Measurements from ENCODE around the gene MIB2.

The MIB2 gene

DNA sequence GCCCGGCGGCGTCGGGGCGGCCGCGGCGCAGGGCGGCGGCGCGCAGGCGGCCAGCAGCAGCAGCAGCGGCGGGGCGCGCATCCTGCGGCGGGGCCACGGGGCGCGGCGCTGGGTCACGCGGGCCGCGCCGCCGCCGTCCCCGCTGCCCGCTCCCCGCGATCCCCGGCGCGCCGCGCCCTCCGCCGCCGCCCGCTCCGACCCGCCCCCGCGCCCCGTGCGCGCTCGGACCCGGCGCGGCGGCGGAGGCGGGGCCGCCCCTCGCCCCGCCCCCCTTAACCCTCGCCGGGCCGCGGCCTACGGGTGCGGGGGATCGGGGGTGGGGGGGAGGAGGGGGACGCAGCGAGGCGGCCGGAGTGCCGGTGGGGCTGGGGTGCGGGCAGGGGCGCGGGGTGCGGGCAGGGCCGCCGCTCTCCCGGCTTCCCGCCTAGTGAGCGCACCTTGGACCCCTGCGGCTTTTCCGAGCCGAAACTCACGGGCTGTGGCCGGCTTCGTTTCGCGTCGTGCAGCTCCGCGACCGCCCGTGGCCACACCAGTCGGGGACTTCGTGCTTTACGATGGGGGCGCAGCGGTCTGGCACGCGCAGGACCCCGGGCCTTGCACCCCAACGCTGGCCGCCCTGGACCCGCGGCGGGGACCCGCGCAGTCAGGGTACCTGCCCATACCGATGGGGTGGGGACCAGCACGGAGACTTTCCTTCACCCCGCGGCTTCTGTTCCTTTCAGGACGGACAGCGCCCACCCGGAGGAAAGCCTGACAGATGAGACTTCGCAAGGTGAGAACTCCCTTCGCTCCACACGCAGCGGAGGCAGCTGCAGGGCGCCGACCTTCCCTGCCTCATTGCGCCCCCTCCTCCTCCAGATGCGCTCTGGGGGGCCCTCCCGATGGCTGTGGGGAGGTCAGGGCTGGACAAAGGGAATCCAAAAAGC lies 15.1 kb upstream of the MIB2 start, which contains the start of gene FNDC10:
TSS of gene FNDC10 (minus strand) at position 201 of the 926 bp plus-strand sequence. CDS start at position 81, 120 bp downstream.
- FAIRE-seq (no peak), DNase-seq (ENCODE audit: insufficient read length) (no peak)
- TF ChIP-seq POLR2AphosphoS5 (IDR thresholded peaks at IDR 0.05; ENCODE audit: low read depth, low read length) = no peak
- TF ChIP-seq TAF1 (IDR thresholded peaks at IDR 0.05; ENCODE audit: borderline replicate concordance, low read depth, low read length) = no peak
- no peak for TF ChIP-seq POLR2A (IDR thresholded peaks at IDR 0.05; ENCODE audit: low read depth, low read length)

DNA sequence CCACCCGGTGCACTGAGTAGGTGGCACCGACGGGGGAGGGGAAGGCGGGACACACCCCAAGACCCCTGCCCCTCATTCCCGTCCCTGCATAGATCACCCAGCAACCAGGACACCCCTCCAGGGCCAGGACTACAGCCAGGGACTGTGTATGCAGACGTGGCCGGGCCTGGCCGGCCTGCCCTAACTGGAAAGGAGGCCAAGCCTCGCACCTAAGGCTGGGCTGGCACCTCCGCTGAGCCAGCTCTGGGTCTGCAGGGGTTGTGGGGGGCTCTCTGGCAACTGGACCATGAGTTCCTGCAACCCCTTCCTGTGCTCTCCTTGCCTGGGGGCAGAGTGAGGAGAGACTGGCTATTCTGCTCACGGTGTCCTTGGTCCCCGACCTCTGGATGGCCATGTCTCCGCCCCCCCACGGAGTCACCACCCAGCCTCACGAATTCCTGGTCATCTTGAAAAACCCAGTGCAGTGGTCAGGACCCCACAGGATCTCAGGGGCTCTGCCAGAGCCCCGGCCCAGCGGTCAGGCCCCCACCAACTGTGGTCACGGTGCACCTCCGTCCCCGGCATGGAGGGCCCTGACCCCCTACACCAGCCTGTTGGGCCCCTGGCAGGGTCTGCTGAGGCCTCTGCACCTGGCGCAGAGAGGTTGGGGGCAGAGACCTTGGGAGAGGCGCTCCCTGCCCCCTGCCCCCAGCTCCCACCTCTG lies 14.3 kb upstream of the MIB2 start:
- DNase-seq (ENCODE audit: insufficient read length) (no peak), FAIRE-seq (no peak)
- no peak for TF ChIP-seq POLR2AphosphoS5 (IDR thresholded peaks at IDR 0.05; ENCODE audit: low read depth, low read length)
- TF ChIP-seq POLR2A (IDR thresholded peaks at IDR 0.05; ENCODE audit: low read depth, low read length) = no peak
- no peak for TF ChIP-seq TAF1 (IDR thresholded peaks at IDR 0.05; ENCODE audit: borderline replicate concordance, low read depth, low read length)

DNA sequence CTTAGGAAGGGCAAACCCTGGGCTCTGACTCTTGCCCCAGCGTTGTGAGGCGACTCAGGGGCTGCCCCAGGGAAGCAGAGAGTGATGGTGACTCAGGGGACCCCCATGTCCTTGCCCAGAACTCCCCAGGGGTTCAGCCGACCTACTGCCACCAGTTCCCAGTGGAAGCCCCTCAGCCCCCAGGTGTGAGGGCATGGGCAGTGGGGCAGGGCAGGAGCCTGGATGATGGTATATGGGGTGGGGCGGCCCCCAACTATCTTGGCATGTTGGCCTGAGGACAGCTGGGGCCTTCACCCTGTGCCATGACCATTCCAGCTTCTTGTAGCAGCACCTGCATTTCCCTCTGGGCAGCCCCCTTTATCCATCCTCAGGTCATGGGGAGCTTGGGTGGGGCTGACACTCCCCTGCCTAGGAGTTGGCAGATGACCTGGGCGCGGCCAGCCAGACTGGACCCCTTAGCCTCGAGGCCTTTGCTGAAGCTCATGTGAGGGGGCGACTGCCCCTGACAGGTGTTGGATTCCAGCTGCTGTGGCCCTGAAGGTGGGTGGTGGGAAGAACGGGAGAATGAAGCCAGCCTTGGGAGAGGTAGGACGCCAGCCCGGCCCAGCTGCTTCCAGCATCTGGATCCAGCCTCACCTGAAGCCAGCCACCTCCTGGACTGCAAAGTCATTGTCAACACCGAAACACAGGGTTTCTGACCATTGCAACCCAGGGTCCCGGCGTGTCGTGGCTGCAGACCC lies 13.6 kb upstream of the MIB2 start:
- TF ChIP-seq POLR2AphosphoS5 (IDR thresholded peaks at IDR 0.05; ENCODE audit: low read depth, low read length) (no peak), TAF1 (IDR thresholded peaks at IDR 0.05; ENCODE audit: borderline replicate concordance, low read depth, low read length) (no peak), POLR2A (IDR thresholded peaks at IDR 0.05; ENCODE audit: low read depth, low read length) (no peak)
- FAIRE-seq (no peak), DNase-seq (ENCODE audit: insufficient read length) (no peak)

DNA sequence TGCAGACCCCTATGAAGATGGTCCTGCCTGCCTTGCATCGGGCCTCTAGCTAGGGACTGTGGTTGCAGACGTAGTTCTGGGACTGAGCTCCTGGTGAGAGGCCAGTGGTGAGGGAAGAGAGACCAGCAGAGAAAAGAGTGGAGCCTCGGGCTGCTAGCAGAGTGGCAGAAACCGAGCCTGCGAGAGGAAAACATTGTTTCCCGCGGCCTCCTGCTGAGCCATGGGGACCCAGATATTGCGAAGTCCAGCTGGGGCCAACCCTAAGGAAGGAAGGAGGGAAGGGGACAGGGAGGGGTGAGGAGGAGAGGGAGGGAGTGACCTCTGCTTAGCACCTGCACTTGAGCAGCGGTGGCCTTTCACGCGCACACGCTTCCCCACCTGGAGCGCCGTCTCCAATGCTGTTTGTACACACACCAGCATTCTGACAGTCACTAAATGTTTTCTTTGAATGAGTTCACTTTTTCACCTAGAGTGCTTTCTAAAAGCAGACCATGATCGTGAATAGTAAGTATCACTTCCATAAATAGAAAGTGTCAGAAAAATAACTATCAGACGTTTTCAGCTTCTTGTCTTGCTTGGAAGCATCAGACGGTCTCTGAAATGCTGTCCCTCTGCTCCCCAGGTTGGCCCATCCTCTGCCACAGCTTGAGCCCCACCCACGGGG lies 12.9 kb upstream of the MIB2 start:
- no peak for TF ChIP-seq POLR2AphosphoS5 (IDR thresholded peaks at IDR 0.05; ENCODE audit: low read depth, low read length)
- no peak for TF ChIP-seq POLR2A (IDR thresholded peaks at IDR 0.05; ENCODE audit: low read depth, low read length)
- TF ChIP-seq TAF1 (IDR thresholded peaks at IDR 0.05; ENCODE audit: borderline replicate concordance, low read depth, low read length) = no peak
- no peak for DNase-seq (ENCODE audit: insufficient read length)
- peak; percentile 27 for FAIRE-seq

DNA sequence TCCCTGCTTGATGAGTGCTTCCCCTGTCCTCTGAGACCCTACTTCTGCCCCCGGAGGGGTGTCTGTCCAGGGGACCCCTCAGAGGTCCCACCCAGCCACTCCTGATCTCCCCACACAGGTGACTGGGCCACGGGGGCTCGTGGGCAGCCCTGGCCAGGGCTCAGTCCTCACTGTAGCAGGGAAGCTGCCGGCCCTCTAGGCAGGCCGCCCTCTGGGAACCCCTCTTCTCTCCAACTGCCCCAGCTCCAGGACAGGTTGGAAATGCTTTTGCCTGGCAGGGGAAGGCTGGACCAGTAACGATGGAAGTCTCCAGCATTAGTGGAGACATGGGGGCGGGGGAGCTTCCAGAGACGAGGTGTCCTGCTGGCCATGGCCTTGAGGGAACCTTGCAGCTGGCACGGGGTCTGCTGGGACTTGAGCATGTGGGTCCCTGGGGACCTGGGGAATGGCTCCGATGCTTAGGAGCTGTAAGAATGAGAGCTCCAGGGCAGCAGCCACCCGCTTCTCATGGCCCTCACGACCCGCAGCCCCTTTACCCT lies 12.3 kb upstream of the MIB2 start:
- FAIRE-seq = no peak
- TF ChIP-seq POLR2A (IDR thresholded peaks at IDR 0.05; ENCODE audit: low read depth, low read length) = no peak
- no peak for TF ChIP-seq POLR2AphosphoS5 (IDR thresholded peaks at IDR 0.05; ENCODE audit: low read depth, low read length)
- no peak for TF ChIP-seq TAF1 (IDR thresholded peaks at IDR 0.05; ENCODE audit: borderline replicate concordance, low read depth, low read length)

DNA sequence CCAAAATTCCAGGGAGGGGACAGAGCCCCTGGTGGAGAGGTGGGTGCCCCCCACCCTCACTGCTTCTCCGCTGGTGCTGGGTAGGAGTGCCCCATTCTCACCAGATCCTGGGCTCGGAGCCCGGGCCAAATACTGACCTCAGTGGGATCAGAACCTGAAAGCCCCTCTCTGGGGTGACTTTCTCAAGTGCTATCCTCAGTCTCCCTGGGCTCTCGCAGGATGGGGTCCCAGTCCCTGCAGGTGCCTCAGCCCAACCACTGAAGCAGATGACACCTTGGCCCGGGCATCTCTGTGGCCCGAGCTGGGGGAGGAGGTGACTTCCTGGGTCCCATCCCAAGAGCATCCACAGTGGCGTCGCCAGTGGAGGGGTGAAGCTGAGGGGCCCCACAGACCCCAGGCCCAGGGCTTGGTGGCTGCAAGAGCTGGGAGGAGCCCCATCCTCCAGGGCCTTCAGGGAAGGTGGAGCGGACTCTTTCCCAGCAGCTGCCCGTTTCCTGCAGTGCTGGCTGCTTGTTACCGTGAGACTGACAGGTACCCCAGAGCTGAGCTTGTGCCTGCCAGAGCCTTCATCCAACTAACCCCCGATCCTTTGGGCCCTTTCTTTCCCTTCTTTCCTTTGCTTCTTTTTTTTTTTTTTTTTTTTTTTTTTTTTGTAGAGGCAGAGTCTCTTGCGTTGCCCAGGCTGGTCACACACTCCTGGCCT lies 11.5 kb upstream of the MIB2 start:
- TF ChIP-seq POLR2AphosphoS5 (IDR thresholded peaks at IDR 0.05; ENCODE audit: low read depth, low read length) = no peak
- TF ChIP-seq POLR2A (IDR thresholded peaks at IDR 0.05; ENCODE audit: low read depth, low read length) = no peak
- no peak for TF ChIP-seq TAF1 (IDR thresholded peaks at IDR 0.05; ENCODE audit: borderline replicate concordance, low read depth, low read length)
- DNase-seq (ENCODE audit: insufficient read length) (no peak), FAIRE-seq (no peak)

More for the DNA sequence above, 12.3 kb upstream of the MIB2 start:
- DNase-seq (ENCODE audit: insufficient read length) = no peak

DNA sequence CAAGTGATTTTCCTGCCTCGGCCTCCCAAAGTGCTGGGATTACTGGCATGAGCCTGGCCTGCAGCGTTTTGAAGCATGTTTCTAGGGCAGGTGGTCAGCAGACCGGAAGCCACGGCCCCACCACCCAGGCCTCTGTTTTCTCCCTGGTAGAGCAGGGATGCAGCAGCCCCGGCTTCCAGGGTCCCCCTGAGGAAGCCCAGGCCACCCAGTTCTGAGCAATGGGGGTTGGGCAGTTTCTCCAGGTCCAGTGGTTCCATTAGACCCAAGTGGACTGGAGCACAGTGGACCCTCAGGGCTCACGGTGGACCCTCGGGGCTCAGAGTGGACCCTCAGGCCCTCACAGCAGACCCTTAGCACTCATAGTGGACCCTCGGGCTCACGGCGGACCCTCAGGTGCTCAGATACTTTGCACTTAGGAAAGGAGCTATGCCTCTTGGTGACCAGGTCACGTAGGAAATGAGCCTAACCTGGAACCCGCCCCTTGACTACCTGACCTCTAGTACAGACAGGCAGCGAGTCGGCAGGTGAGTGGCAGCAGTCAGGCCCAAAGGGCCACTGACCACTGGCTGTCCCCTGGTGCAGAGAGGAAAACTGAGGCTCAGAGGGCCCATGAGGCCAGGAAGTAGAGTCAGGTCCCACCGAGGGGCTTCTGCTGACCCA lies 10.8 kb upstream of the MIB2 start:
- FAIRE-seq (no peak), DNase-seq (ENCODE audit: insufficient read length) (no peak)
- TF ChIP-seq POLR2AphosphoS5 (IDR thresholded peaks at IDR 0.05; ENCODE audit: low read depth, low read length) (no peak), POLR2A (IDR thresholded peaks at IDR 0.05; ENCODE audit: low read depth, low read length) (no peak), TAF1 (IDR thresholded peaks at IDR 0.05; ENCODE audit: borderline replicate concordance, low read depth, low read length) (no peak)

DNA sequence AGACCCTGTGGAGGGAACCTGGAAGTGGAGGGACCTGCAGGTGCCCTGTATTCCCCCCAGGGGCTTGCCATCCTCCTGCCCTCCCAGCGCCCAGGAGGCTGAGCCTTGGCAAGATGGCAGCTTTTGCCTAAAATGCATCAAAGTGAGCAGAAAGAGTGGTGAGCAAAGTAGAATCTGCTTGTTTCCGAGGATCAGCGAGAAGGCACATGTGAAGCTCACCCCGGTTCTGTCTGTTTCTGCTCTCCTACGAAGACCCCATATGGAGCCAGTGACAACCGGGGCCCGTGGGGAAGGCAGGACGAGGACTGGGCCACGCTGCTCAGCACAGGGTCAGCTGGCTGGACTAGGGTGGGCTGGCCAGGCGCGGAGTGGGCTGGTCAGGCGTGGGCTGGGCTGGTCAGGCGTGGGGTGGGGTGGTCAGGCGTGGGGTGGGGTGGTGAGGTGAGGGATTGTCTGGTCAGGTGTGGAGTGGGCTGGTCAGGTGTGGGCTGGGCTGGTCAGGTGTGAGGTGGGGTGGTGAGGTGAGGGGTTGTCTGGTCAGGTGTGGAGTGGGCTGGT lies 10.2 kb upstream of the MIB2 start:
- no peak for TF ChIP-seq TAF1 (IDR thresholded peaks at IDR 0.05; ENCODE audit: borderline replicate concordance, low read depth, low read length)
- no peak for TF ChIP-seq POLR2AphosphoS5 (IDR thresholded peaks at IDR 0.05; ENCODE audit: low read depth, low read length)
- TF ChIP-seq POLR2A (IDR thresholded peaks at IDR 0.05; ENCODE audit: low read depth, low read length) = no peak
- no peak for DNase-seq (ENCODE audit: insufficient read length)
- FAIRE-seq = no peak

DNA sequence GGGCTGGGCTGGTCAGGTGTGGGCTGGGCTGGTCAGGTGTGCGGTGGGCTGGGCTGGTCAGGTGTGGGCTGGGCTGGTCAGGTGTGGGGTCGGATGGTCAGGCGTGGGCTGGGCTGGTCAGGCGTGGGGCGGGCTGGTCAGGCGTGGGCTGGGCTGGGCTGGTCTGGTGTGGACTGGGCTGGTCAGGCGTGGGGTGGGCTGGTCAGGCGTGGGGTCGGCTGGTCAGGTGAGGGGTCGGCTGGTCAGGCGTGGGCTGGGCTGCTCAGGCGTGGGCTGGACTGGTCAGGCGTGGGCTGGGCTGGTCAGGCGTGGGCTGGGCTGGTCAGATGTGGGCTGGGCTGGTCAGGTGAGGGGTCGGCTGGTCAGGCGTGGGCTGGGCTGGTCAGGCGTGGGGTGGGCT lies 9.6 kb upstream of the MIB2 start:
- DNase-seq (ENCODE audit: insufficient read length) = no peak
- TF ChIP-seq TAF1 (IDR thresholded peaks at IDR 0.05; ENCODE audit: borderline replicate concordance, low read depth, low read length) = no peak
- TF ChIP-seq POLR2AphosphoS5 (IDR thresholded peaks at IDR 0.05; ENCODE audit: low read depth, low read length) = no peak
- TF ChIP-seq POLR2A (IDR thresholded peaks at IDR 0.05; ENCODE audit: low read depth, low read length) = no peak
- FAIRE-seq = no peak

All from GM12892 (cell line).